Adipocyte (in vitro differentiated cells): ENCODE results near the gene NFATC4.
"Not testable (repeated sequence)": the region's sequence is repeated elsewhere in the genome, so short reads cannot be mapped to it uniquely, and the experiment has no call there.

Source experiments
- DNase-seq: peaks from one replicate; pipeline ENCODE4 v3.0.0-alpha.2; 2015; ENCODE audit warnings: low read depth
- H3K27me3 ChIP-seq: replicated peaks from 2 replicates; pipeline ENCODE4 v1.7.0; 2013; ENCODE audit warnings: mild to moderate bottlenecking, low read length, moderate library complexity; ENCODE audit not compliant: control insufficient read depth, insufficient read depth
- H3K36me3 ChIP-seq: 2 replicates; pipeline ENCODE4 v1.7.0; 2013; ENCODE audit warnings: low read length, mild to moderate bottlenecking, moderate library complexity; ENCODE audit not compliant: control insufficient read depth, insufficient read depth, severe bottlenecking
- H3K4me1 ChIP-seq: 2 replicates; pipeline ENCODE4 v1.7.0; 2013; ENCODE audit warnings: mild to moderate bottlenecking, low read length, moderate library complexity; ENCODE audit not compliant: control insufficient read depth, insufficient read depth
- H3K4me3 ChIP-seq: 2 replicates; pipeline ENCODE4 v1.7.0; 2013; ENCODE audit warnings: mild to moderate bottlenecking, low read length, moderate library complexity
- H3K9ac ChIP-seq: 2 replicates; pipeline ENCODE4 v1.7.0; 2013; ENCODE audit warnings: mild to moderate bottlenecking, low read length, moderate library complexity
- H3K9me3 ChIP-seq: 2 replicates; pipeline ENCODE4 v1.7.0; 2013; ENCODE audit warnings: mild to moderate bottlenecking, low read length, moderate library complexity; ENCODE audit not compliant: control insufficient read depth

The NFATC4 gene

DNA sequence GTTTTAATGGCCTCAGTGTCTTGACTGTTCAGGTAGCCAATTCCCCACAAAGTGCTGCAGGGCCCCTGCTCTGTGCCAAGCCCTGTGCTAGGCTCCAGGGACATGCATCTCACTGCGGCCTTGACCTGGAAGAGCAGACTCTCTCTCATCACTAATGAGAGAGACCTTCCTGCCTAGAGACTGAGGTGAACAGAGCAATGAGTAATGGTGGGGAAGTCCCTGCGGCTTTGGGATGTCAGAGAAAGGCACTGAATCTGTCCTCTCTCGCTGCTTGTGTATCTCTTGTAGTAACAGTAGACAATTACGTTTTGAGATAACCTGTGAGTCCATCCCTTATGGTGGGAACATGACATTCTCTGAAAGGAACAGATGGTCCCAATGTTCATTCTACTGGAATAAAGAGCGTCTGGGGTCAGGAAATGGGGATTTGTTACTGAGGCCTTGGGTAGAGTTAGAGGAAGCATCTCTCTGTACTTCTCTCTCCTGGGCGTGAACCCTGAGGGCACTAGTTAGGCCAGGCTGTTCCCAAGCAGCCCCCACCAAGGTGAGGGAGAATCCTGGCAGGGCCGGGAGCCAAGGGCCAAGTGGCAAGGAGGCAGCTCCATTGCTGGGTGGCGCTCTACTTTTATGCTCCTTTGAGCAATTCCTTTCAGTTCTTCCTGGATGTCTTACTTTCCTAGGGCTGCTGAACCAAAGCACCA is 13.5 kb downstream of the NFATC4 start:
- no peak for DNase-seq
- peaks cover 2% of the 10 kb centered on the region for H3K36me3 ChIP-seq
- H3K4me1 ChIP-seq, result no peaks in the 10 kb centered on the region
- no peak overlapping the region for H3K9ac ChIP-seq
- H3K4me3 ChIP-seq, result no peak overlapping the region
- no peaks in the 10 kb centered on the region for H3K27me3 ChIP-seq
- no peaks in the 10 kb centered on the region for H3K9me3 ChIP-seq

DNA sequence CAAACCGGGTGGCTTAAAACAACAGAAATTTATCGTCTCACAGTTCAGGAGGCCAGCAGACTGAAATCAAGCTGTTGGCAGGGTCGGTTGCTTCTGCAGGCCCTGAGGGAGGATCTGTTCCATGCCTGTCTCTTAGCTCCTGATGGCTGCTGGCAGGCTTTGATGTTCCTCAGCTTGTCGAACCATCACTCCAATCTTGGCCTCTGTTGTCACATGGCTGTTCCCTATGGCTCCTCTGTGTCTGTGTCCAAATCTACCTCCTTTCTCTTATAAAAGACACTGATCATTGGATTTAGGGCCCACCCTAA is 14.0 kb downstream of the NFATC4 start:
- Histone ChIP-seq H3K4me3 (no peak overlapping the region), H3K9me3 (no peaks in the 10 kb centered on the region), H3K9ac (no peak overlapping the region), H3K36me3 (no peaks in the 10 kb centered on the region), H3K27me3 (no peaks in the 10 kb centered on the region), H3K4me1 (no peaks in the 10 kb centered on the region)
- DNase-seq, result no peak

DNA sequence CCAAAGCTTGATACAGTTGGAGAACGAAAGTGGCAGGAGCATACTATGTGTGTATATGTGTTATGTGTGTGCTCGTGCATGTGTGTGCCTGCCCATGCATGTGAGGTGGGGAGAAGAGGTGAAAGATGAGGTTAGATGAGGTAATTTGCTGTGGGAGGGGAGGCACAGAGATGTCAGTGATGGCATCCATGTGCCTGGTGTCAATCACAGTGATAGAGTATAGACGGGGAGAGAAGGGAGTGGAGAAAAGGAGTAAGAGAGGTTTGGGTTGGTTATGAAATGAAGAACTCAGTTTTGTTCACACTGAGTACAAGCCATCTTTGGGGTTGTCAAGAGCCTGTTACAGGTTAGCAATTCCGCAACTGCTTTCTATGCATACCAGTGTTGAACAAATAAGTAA is 16.2 kb downstream of the NFATC4 start:
- Histone ChIP-seq H3K9ac (no peak overlapping the region), H3K36me3 (no peaks in the 10 kb centered on the region), H3K4me3 (no peak overlapping the region), H3K4me1 (peaks cover 5% of the 10 kb centered on the region), H3K9me3 (no peaks in the 10 kb centered on the region), H3K27me3 (no peaks in the 10 kb centered on the region)
- DNase-seq, result no peak

DNA sequence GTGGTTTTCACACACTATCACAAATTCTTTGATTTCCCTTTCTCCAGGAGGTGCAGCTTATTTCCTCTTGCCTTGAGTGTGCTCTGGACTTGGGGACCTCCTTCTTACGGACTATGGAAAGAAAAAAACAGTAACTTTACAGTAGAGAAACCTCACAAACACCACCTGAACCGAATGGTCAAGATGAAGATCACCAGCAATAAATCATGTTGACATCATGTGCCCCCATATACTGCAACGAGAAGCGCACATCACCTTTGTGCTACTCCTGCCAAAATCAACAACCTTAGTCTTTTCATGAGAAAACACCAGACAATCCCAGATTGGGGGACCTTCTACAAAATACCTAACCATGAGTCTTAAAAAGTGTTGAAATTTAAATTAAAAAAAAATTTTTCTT is 17.5 kb downstream of the NFATC4 start:
- H3K9ac ChIP-seq, result no peak overlapping the region
- H3K4me1 ChIP-seq, result peaks cover 7% of the 10 kb centered on the region
- H3K27me3 ChIP-seq, result no peaks in the 10 kb centered on the region
- no peak for DNase-seq
- H3K4me3 ChIP-seq, result no peak overlapping the region
- H3K9me3 ChIP-seq, result no peaks in the 10 kb centered on the region
- H3K36me3 ChIP-seq, result no peaks in the 10 kb centered on the region

GRCh38 chr14:24387009-24387345 is 19.0 kb downstream of the NFATC4 start:
- Histone ChIP-seq H3K4me3 (no peak overlapping the region), H3K27me3 (no peaks in the 10 kb centered on the region), H3K36me3 (no peaks in the 10 kb centered on the region), H3K9me3 (no peaks in the 10 kb centered on the region), H3K4me1 (peaks cover 7% of the 10 kb centered on the region), H3K9ac (no peak overlapping the region)
- no peak for DNase-seq

GRCh38 chr14:24387579-24387978 is 19.6 kb downstream of the NFATC4 start:
- not testable (repeated sequence) for H3K27me3 ChIP-seq, H3K36me3 ChIP-seq, H3K4me3 ChIP-seq, H3K4me1 ChIP-seq, DNase-seq, H3K9ac ChIP-seq, H3K9me3 ChIP-seq

GRCh38 chr14:24388474-24389179 is 20.6 kb downstream of the NFATC4 start:
- Histone ChIP-seq H3K4me1 (peaks cover 7% of the 10 kb centered on the region), H3K4me3 (no peak overlapping the region)

GRCh38 chr14:24389226-24389848 is 21.4 kb downstream of the NFATC4 start:
- no peaks in the 10 kb centered on the region for H3K9me3 ChIP-seq
- DNase-seq, result peak; percentile 49
- H3K27me3 ChIP-seq, result no peaks in the 10 kb centered on the region
- no peaks in the 10 kb centered on the region for H3K36me3 ChIP-seq
- H3K4me3 ChIP-seq, result no peak overlapping the region
- no peak overlapping the region for H3K9ac ChIP-seq
- H3K4me1 ChIP-seq, result peaks cover 7% of the 10 kb centered on the region

More at GRCh38 chr14:24388474-24389179, 20.6 kb downstream of the NFATC4 start:
- DNase-seq, result no peak
- H3K27me3 ChIP-seq, result no peaks in the 10 kb centered on the region
- no peak overlapping the region for H3K9ac ChIP-seq
- H3K36me3 ChIP-seq, result no peaks in the 10 kb centered on the region
- no peaks in the 10 kb centered on the region for H3K9me3 ChIP-seq

DNA sequence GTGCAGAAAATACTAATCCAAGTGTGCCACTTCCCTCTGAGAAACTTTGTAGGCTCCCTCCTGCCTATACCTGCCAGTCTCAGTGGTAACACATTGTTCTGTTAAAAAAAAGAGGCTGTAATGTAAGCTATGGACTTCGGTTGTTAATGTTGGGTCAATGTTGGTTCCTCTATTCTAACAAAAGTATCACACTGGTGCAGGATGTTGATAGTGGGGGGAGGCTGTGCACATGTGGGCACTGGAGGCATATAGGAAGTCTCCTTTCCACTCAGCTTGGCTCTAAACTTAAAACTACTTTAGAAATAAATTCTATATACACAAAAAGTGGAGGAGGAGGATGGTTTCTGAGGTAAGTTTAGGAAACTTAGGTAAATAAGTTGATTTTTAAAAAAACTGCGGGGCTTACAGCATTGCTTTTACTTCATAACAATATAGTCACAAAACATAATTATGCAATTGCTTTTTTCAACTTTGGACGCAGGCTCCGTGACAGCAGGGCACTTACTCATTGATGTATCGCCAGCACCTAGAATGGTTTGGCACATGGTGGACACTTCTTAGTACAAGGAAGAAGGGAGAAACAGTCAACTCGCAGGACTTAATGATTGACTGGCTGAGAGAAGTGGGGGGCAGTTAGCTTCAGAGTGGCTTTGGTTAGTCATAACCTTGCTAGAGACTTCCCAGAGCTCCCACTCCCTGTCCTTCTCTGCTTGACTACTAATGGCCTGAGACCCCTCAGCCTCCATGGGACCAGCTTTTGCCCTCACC is 22.9 kb downstream of the NFATC4 start:
- H3K4me1 ChIP-seq, result peaks cover 7% of the 10 kb centered on the region
- no peak overlapping the region for H3K4me3 ChIP-seq
- no peaks in the 10 kb centered on the region for H3K36me3 ChIP-seq
- no peaks in the 10 kb centered on the region for H3K9me3 ChIP-seq
- no peak overlapping the region for H3K9ac ChIP-seq
- H3K27me3 ChIP-seq, result no peaks in the 10 kb centered on the region
- DNase-seq, result no peak

GRCh38 chr14:24392325-24393091 is 24.5 kb downstream of the NFATC4 start:
- Histone ChIP-seq H3K36me3 (no peaks in the 10 kb centered on the region), H3K9me3 (no peaks in the 10 kb centered on the region), H3K9ac (no peak overlapping the region), H3K27me3 (no peaks in the 10 kb centered on the region), H3K4me3 (no peak overlapping the region), H3K4me1 (peaks cover 7% of the 10 kb centered on the region)
- peak; percentile 52 for DNase-seq

GRCh38 chr14:24394275-24394674 is 26.3 kb downstream of the NFATC4 start:
- no peak overlapping the region for H3K4me3 ChIP-seq
- DNase-seq, result no peak
- H3K27me3 ChIP-seq, result no peaks in the 10 kb centered on the region
- no peaks in the 10 kb centered on the region for H3K36me3 ChIP-seq
- H3K4me1 ChIP-seq, result peaks cover 3% of the 10 kb centered on the region
- H3K9ac ChIP-seq, result no peak overlapping the region
- H3K9me3 ChIP-seq, result no peaks in the 10 kb centered on the region
